ENCODE data around the gene PRRC2B.

- TF ChIP-seq MTF1 (CRISPR knock-in tag; IDR thresholded peaks at IDR 0.05) = no peak
- no peak for TF ChIP-seq ARHGAP35 (CRISPR knock-in tag; IDR thresholded peaks at IDR 0.05; ENCODE audit: borderline replicate concordance)
Measured at GRCh38 chr9:131447148-131447547, 53.3 kb downstream of the PRRC2B start.
